NT2/D1 (cell line): ENCODE data around the gene MCHR1.

Experiments
- SUZ12 ChIP-seq: IDR thresholded peaks from 2 replicates; pipeline ENCODE4 v1.6.1; 2011; ENCODE audit not compliant: insufficient read length, insufficient read depth; ENCODE audit errors: extremely low read depth
- ZNF274 ChIP-seq: IDR thresholded peaks from 2 replicates; pipeline ENCODE4 v1.6.1; 2011; ENCODE audit warnings: mild to moderate bottlenecking, low read depth, low read length

GRCh38 chr22:40671369-40671768, 7.9 kb upstream of the MCHR1 start:
- TF ChIP-seq ZNF274, result no peak
- TF ChIP-seq SUZ12, result no peak
